HepG2 (cell line): ENCODE measurements around the gene NPHS1. TPM values are rescaled to one million over a fixed set of nuclear protein-coding genes. Genes with fewer than 3 reads are reported as not detected.

Experiments used
- KLF16 ChIP-seq, 2 experiments: sonication (generic) in 1 of 2; formaldehyde crosslinking in 1 of 2; IDR thresholded peaks; 2 replicates each; pipeline versions ENCODE4 v1.6.1 to v1.8.0; 2016 to 2023; ENCODE audit warnings: missing genetic modification reagents in 2 of 2, missing compliant biosample characterization in 1 of 2
- RARA ChIP-seq: IDR thresholded peaks from 2 replicates; pipeline ENCODE4 v1.6.1; 2016; ENCODE audit warnings: missing genetic modification reagents, missing compliant biosample characterization
- ZNF317 ChIP-seq: sonication (generic); formaldehyde crosslinking; IDR thresholded peaks from 2 replicates; pipeline ENCODE4 v1.5.0; 2020; ENCODE audit warnings: mild to moderate bottlenecking, missing genetic modification reagents
- polyA plus RNA-seq, 8 experiments: library from polyadenylated mRNA; depleted of rRNA in 3 of 8; stranded (reverse) in 7 of 8; unstranded in 1 of 8; fragments of >200 nt; fragmentation: Illumina TruSeq in 4 of 8; extraction: Trizol in 4 of 8; gene quantifications; 2 replicates each; pipeline versions ENCODE4 v1.2.1 to v1.2.3, GENCODE V29; 2011 to 2016; ENCODE audit warnings: low read depth in 4 of 8, missing spikeins in 1 of 8, mixed read lengths in 1 of 8; ENCODE audit not compliant: insufficient read depth in 1 of 8
- total RNA-seq, 5 experiments: library from RNA; depleted of rRNA; stranded (reverse); fragments of >200 nt; fragmentation: Illumina TruSeq; extraction: Trizol; gene quantifications; 2 replicates each; pipeline ENCODE4 v1.2.3, GENCODE V29; 2016; ENCODE audit warnings: low read depth in 1 of 5
- TF ChIP-seq, protein P1 (sequence below): sonication (generic); formaldehyde crosslinking; IDR thresholded peaks from 2 replicates; pipeline ENCODE4 v1.8.0; 2022; ENCODE audit warnings: missing genetic modification reagents, mild to moderate bottlenecking, borderline replicate concordance
- TF ChIP-seq, protein P2 (sequence below): IDR thresholded peaks from 2 replicates; pipeline ENCODE4 v1.6.1; 2016; ENCODE audit warnings: low read depth, borderline replicate concordance
- TF ChIP-seq, protein P3 (sequence below): sonication (generic); formaldehyde crosslinking; IDR thresholded peaks from 2 replicates; pipeline ENCODE4 v1.8.0; 2022; ENCODE audit warnings: missing genetic modification reagents, mild to moderate bottlenecking, moderate library complexity, borderline replicate concordance
- TF ChIP-seq, protein P4 (sequence below): sonication (generic); formaldehyde crosslinking; IDR thresholded peaks from 2 replicates; pipeline ENCODE4 v1.4.0; 2020; ENCODE audit warnings: missing genetic modification reagents
- TF ChIP-seq, protein P5 (sequence below): sonication (generic); formaldehyde crosslinking; IDR thresholded peaks from 2 replicates; pipeline ENCODE4 v1.4.0; 2020; ENCODE audit warnings: missing genetic modification reagents, borderline replicate concordance
- TF ChIP-seq, protein P6 (sequence below), 2 experiments: fragments of 450-650 bp in 1 of 2; sonication (generic) in 1 of 2; formaldehyde crosslinking; IDR thresholded peaks; 2 replicates each; pipeline versions ENCODE4 v1.5.0 to v1.8.0; 2020 to 2022; ENCODE audit warnings: mild to moderate bottlenecking in 1 of 2, missing genetic modification reagents in 1 of 2

The NPHS1 gene
- total and polyA plus RNA-seq, 2 of the 13 experiments (the other 11 are each of a cell fraction or from before 2014, with no cell fraction given) = not detected

DNA sequence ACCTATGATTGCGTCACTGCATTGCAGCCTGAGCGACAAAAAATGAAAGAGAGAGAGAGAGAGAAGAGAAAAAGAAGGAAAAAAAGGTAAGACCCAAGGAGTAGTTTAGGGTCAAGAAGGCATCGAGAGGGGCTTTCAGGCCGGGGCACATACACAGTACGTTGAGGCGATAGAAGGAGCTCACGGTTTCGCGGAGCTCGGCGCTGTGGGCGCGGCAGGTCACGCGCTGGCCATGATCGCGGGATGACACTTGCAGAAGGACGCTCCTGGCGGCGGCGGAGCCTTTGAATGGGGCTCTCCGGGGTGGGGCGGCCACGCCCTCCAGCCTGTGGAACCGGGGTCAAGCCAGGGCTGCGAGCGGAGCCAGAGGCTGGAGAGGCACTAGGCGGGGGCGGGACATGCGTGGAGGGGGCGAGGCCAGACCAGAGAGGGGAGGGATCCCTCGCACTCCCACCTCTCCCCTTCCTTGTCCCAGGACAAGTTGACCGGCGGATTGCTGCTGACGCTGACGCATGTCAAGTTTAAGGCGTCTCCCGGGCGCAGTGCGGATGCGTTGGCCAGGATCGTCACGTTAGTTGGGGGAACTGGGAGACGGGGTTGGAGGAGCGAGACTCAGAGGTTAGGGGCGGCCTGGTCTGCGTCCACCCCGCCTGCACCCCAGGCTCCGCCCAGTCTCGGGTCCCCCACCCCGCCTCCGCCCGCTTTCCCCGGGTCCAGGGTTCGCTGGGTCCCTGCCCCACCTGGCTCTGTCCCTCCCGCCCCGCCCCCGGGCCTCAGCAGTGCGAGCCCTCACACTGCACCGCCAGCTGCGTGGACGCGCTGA, 6.9 kb downstream of the NPHS1 start (continued):
- TF ChIP-seq, protein P1, sequence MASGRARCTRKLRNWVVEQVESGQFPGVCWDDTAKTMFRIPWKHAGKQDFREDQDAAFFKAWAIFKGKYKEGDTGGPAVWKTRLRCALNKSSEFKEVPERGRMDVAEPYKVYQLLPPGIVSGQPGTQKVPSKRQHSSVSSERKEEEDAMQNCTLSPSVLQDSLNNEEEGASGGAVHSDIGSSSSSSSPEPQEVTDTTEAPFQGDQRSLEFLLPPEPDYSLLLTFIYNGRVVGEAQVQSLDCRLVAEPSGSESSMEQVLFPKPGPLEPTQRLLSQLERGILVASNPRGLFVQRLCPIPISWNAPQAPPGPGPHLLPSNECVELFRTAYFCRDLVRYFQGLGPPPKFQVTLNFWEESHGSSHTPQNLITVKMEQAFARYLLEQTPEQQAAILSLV (CRISPR knock-in tag) = peak; percentile 45; the same call in 1 of the 2 replicates
- TF ChIP-seq, protein P2, sequence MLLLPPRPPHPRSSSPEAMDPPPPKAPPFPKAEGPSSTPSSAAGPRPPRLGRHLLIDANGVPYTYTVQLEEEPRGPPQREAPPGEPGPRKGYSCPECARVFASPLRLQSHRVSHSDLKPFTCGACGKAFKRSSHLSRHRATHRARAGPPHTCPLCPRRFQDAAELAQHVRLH (CRISPR knock-in tag) = no peak
- TF ChIP-seq, protein P3, sequence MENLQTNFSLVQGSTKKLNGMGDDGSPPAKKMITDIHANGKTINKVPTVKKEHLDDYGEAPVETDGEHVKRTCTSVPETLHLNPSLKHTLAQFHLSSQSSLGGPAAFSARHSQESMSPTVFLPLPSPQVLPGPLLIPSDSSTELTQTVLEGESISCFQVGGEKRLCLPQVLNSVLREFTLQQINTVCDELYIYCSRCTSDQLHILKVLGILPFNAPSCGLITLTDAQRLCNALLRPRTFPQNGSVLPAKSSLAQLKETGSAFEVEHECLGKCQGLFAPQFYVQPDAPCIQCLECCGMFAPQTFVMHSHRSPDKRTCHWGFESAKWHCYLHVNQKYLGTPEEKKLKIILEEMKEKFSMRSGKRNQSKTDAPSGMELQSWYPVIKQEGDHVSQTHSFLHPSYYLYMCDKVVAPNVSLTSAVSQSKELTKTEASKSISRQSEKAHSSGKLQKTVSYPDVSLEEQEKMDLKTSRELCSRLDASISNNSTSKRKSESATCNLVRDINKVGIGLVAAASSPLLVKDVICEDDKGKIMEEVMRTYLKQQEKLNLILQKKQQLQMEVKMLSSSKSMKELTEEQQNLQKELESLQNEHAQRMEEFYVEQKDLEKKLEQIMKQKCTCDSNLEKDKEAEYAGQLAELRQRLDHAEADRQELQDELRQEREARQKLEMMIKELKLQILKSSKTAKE (CRISPR knock-in tag) = 0 out of 2 replicates have a peak, but pooled peaks have one; percentile 91
- TF ChIP-seq, protein P4, sequence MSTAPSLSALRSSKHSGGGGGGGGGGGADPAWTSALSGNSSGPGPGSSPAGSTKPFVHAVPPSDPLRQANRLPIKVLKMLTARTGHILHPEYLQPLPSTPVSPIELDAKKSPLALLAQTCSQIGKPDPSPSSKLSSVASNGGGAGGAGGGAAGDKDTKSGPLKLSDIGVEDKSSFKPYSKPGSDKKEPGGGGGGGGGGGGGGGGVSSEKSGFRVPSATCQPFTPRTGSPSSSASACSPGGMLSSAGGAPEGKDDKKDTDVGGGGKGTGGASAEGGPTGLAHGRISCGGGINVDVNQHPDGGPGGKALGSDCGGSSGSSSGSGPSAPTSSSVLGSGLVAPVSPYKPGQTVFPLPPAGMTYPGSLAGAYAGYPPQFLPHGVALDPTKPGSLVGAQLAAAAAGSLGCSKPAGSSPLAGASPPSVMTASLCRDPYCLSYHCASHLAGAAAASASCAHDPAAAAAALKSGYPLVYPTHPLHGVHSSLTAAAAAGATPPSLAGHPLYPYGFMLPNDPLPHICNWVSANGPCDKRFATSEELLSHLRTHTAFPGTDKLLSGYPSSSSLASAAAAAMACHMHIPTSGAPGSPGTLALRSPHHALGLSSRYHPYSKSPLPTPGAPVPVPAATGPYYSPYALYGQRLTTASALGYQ (CRISPR knock-in tag) = no peak
- no peak for TF ChIP-seq ZNF317 (CRISPR knock-in tag)
- TF ChIP-seq KLF16 (CRISPR knock-in tag; IDR thresholded peaks at IDR 0.05) = peak in 1 of 2 experiments; percentile 27; a peak in 1 of 4 replicates
- TF ChIP-seq, protein P5, sequence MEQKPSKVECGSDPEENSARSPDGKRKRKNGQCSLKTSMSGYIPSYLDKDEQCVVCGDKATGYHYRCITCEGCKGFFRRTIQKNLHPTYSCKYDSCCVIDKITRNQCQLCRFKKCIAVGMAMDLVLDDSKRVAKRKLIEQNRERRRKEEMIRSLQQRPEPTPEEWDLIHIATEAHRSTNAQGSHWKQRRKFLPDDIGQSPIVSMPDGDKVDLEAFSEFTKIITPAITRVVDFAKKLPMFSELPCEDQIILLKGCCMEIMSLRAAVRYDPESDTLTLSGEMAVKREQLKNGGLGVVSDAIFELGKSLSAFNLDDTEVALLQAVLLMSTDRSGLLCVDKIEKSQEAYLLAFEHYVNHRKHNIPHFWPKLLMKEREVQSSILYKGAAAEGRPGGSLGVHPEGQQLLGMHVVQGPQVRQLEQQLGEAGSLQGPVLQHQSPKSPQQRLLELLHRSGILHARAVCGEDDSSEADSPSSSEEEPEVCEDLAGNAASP (CRISPR knock-in tag) = peak; percentile 89; the same call in 1 of the 2 replicates
- TF ChIP-seq, protein P6, sequence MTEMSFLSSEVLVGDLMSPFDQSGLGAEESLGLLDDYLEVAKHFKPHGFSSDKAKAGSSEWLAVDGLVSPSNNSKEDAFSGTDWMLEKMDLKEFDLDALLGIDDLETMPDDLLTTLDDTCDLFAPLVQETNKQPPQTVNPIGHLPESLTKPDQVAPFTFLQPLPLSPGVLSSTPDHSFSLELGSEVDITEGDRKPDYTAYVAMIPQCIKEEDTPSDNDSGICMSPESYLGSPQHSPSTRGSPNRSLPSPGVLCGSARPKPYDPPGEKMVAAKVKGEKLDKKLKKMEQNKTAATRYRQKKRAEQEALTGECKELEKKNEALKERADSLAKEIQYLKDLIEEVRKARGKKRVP (CRISPR knock-in tag; IDR thresholded peaks at IDR 0.05) = peak in 1 of 2 experiments; percentile 45; a peak in 1 of 4 replicates
- peak; percentile 84 for TF ChIP-seq RARA (CRISPR knock-in tag)
